Natural killer cell treated with Interleukin-12 subunit alpha and Interleukin-12 subunit beta and Interleukin-15 and Interleukin-18, amount 100 ng/mL, for 72 hours (primary cell): ENCODE data around the gene KDM1B. TPM values are rescaled to one million over a fixed set of nuclear protein-coding genes. Genes with fewer than 3 reads are reported as not detected.

Experiments used
- ATAC-seq, 2 donors: fragments of 150-1000 bp; cut with Tn5 transposase in 1 of 2; sonication (Bioruptor Pico), chemical (Tn5 transposase) in 1 of 2; 2 replicates each; pipeline ENCODE4 v1.10.0; 2021
- DNase-seq: peaks from one replicate; pipeline ENCODE4 v3.0.0; 2022; ENCODE audit warnings: low spot score
- H3K27ac Mint-ChIP-seq, 2 donors: 1 replicate in 1 of 2; 2 replicates in 1 of 2; pipeline ENCODE4 v1.8.0; 2022; ENCODE audit warnings: mixed read lengths in 2 of 2, mild to moderate bottlenecking in 1 of 2, moderate library complexity in 1 of 2
- H3K27me3 Mint-ChIP-seq, 2 donors: 1 replicate in 1 of 2; 2 replicates in 1 of 2; pipeline ENCODE4 v1.8.0; 2022; ENCODE audit warnings: mixed read lengths in 2 of 2
- H3K36me3 Mint-ChIP-seq: one replicate; pipeline ENCODE4 v1.8.0; 2022; ENCODE audit warnings: mixed read lengths
- H3K4me1 Mint-ChIP-seq, 2 donors: 1 replicate in 1 of 2; 2 replicates in 1 of 2; pipeline ENCODE4 v1.8.0; 2022; ENCODE audit warnings: low read depth in 2 of 2, mixed read lengths in 2 of 2, mild to moderate bottlenecking in 1 of 2
- H3K4me3 Mint-ChIP-seq: one replicate; pipeline ENCODE4 v1.8.0; 2022; ENCODE audit warnings: mixed read lengths
- H3K9me3 Mint-ChIP-seq: 2 replicates; pipeline ENCODE4 v1.8.0; 2022; ENCODE audit warnings: mixed read lengths
- total RNA-seq, 2 donors: library from RNA; stranded (reverse); gene quantifications; one replicate each; pipeline ENCODE4 v1.2.3, GENCODE V29; 2022

Gene KDM1B
- total RNA-seq, 2 donors from 2014 or later = 8.1 to 10.6 TPM

DNA sequence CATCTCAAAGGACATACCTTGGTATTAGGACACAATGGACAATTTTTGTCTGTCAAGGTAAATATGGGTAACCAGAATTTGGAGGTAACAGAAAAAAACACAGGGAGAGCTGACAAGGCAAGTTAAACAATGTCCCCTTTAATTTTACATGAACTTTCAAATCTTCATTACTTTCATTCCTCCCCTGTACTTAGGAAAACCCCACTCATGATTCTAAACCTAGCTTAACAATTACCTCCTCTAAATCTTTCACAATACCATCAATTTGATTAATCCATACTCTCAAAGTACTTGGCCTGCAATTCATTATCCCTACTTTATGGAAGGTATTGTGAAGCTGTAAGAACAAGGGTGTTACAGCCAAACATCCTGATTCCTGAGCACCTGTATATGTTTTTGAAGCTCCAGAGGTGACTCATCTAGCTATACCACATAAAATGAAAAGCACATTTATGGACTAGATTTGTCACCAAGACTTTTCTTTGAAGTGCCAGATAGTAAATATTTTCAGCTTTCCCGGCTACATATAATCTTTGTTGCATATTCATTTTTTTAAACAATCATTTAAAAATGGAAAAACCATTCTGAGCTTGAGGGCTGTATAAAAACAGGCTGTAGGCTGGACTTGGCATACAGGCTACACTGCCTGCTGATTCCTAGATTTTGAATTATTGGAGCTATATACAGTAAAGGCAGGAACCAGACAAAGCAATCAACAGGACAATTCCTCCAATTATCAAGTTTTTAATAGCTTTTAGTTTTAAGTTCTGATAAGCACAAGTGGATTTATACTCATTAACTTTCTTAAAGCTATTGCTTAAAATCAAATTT lies 86.2 kb downstream of the KDM1B start:
- ATAC-seq (no peak), DNase-seq (no peak)
- no peaks in the 10 kb centered on the region for H3K27me3 Mint-ChIP-seq
- H3K36me3 Mint-ChIP-seq = peaks cover 31% of the 10 kb centered on the region
- no peaks in the 10 kb centered on the region for H3K9me3 Mint-ChIP-seq
- no peak overlapping the region for H3K27ac Mint-ChIP-seq
- peaks cover 31 to 33% of the 10 kb centered on the region in 2 donors for H3K4me1 Mint-ChIP-seq
- no peak overlapping the region for H3K4me3 Mint-ChIP-seq

DNA sequence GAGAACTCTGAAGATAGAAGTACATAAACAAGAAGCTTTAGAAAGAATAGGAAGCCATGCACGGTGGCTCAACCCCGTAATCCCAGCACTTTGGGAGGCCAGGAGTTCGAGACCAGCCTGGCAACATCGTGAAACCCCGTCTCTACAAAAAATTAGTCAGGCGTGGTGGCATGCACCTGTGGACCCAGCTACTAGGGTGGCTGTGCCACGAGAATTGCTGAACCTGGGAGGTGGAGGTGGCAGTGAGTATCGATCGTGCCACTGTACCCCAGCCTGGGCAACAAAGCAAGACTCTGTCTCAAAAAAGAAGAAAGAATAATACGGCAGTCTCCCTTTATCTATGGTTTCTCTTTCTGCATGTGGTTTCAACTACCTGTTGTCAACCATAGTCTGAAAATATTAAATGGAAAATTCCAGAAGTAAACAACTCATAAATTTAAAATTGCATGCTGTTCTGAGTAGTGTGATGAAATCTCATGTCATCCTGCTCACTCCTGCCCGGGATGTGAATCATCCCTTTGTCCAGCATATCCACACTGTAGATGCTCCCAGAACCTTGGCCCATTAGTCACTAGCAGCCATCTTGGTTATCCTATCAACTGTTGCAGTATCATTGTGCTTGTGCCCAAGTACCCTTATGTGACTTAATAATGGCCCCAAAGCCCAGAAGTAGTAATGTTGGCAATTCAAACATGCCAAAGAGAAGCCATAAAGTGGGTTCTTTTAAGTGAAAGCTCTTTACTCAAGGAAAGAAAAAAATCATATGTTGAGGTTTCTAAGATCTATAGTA lies 87.0 kb downstream of the KDM1B start:
- H3K4me3 Mint-ChIP-seq = no peak overlapping the region
- peaks cover 31% of the 10 kb centered on the region for H3K36me3 Mint-ChIP-seq
- H3K27ac Mint-ChIP-seq = no peak overlapping the region
- ATAC-seq = no peak
- no peak for DNase-seq
- H3K9me3 Mint-ChIP-seq = no peaks in the 10 kb centered on the region
- H3K4me1 Mint-ChIP-seq = peaks cover 31 to 33% of the 10 kb centered on the region in 2 donors
- H3K27me3 Mint-ChIP-seq = no peaks in the 10 kb centered on the region

GRCh38 chr6:18243302-18243893 lies 88.2 kb downstream of the KDM1B start:
- no peak for DNase-seq
- H3K27me3 Mint-ChIP-seq = no peaks in the 10 kb centered on the region
- H3K36me3 Mint-ChIP-seq = peaks cover 31% of the 10 kb centered on the region
- no peak for ATAC-seq
- H3K9me3 Mint-ChIP-seq = no peaks in the 10 kb centered on the region
- H3K4me3 Mint-ChIP-seq = no peak overlapping the region
- peaks cover 31 to 33% of the 10 kb centered on the region in 2 donors for H3K4me1 Mint-ChIP-seq
- H3K27ac Mint-ChIP-seq = no peak overlapping the region

DNA sequence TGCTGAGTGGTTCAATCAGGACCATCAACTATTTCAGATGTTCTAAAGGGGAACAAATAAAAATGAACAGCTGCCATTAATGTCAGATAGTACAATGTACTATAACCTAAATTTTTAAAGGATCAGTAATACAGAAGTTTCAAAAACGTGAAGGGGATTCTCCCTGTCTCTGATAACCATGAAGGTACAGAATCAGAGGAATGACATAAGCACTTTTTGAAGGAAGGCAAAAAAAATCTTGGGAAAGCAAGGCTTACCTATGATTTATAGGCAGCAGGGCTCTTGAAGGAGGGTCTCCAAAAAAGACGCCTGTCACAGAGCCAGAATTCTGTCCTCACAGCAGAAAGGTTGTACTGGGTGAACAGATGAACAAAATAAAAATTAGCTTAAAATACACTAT lies 89.0 kb downstream of the KDM1B start:
- ATAC-seq (no peak), DNase-seq (no peak)
- no peak overlapping the region for H3K4me3 Mint-ChIP-seq
- no peaks in the 10 kb centered on the region for H3K27me3 Mint-ChIP-seq
- peaks cover 39% of the 10 kb centered on the region for H3K36me3 Mint-ChIP-seq
- no peak overlapping the region for H3K27ac Mint-ChIP-seq
- no peaks in the 10 kb centered on the region for H3K9me3 Mint-ChIP-seq
- peaks cover 35% of the 10 kb centered on the region in 2 donors for H3K4me1 Mint-ChIP-seq

DNA sequence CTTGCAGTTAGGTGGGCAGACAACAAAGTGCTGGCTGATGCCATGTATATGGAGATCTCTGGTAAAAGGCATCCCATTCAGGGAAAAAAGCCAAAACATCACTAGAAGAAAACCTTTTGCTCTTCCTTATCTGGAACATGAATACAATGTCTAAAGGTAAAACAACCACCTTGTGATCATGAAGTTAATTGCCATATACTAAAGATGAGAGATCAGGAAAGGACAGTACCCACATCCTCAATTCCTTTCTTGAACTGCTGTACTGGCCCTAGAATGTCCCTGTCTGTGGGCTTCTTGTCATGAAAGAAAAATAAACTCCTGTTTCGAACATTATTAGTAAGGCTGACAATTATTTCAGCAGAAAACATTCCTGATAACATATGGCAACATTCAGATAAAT lies 89.9 kb downstream of the KDM1B start:
- ATAC-seq (no peak), DNase-seq (no peak)
- Mint-ChIP-seq H3K4me1 (peaks cover 39 to 41% of the 10 kb centered on the region in 2 donors), H3K27me3 (no peaks in the 10 kb centered on the region), H3K9me3 (no peaks in the 10 kb centered on the region), H3K4me3 (no peak overlapping the region), H3K36me3 (peaks cover 45% of the 10 kb centered on the region), H3K27ac (peak overlapping the region; percentile 48 to 80)

DNA sequence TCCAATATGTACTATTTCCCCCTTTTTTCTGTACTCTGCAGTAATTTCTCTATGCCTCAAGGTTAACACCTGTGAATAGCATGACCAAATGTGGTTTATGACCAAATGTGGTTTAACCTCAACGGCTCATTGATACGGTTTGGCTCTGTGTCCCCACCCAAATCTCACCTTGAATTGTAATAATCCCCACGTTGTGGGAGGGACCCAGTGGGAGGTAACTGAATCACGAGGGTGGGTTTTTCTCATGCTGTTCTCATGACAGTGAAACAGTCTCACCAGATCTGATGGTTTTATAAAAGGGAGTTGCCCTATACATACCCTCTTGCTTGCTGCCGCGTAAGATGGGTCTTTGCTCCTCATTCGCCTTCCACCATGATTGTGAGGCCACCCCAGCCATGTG lies 90.4 kb downstream of the KDM1B start:
- no peaks in the 10 kb centered on the region for H3K9me3 Mint-ChIP-seq
- H3K36me3 Mint-ChIP-seq = peaks cover 45% of the 10 kb centered on the region
- peak overlapping the region; percentile 48 to 80 for H3K27ac Mint-ChIP-seq
- ATAC-seq = peak; percentile 67 to 78
- no peaks in the 10 kb centered on the region for H3K27me3 Mint-ChIP-seq
- H3K4me1 Mint-ChIP-seq = peaks cover 39 to 41% of the 10 kb centered on the region in 2 donors
- DNase-seq = no peak
- no peak overlapping the region for H3K4me3 Mint-ChIP-seq

DNA sequence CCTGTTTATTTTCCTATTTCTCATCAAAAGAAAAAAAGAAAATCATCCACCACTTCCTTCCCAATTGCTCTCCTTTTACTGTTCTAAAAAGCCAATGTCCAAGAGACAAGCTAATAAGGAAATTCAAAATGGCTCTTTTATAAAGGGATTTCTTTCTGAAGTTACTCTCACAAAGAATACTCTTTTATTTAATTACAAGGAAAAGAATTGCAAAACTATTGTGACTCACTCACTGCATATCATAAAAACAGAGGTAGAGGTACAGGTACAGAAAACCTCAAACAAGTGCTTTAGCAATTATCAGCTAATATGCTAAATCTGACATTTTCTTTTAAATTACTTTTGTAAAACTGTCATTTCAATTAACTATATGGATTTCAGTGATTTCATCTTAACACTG lies 91.0 kb downstream of the KDM1B start:
- Mint-ChIP-seq H3K27ac (peak overlapping the region; percentile 48 to 80), H3K4me3 (no peak overlapping the region), H3K9me3 (no peaks in the 10 kb centered on the region), H3K4me1 (peaks cover 35 to 41% of the 10 kb centered on the region in 2 donors), H3K36me3 (peaks cover 45% of the 10 kb centered on the region), H3K27me3 (no peaks in the 10 kb centered on the region)
- DNase-seq = no peak
- no peak for ATAC-seq

GRCh38 chr6:18247002-18247401 lies 91.8 kb downstream of the KDM1B start:
- H3K36me3 Mint-ChIP-seq = peaks cover 53% of the 10 kb centered on the region
- H3K9me3 Mint-ChIP-seq = no peaks in the 10 kb centered on the region
- H3K4me1 Mint-ChIP-seq = peaks cover 40 to 49% of the 10 kb centered on the region in 2 donors

DNA sequence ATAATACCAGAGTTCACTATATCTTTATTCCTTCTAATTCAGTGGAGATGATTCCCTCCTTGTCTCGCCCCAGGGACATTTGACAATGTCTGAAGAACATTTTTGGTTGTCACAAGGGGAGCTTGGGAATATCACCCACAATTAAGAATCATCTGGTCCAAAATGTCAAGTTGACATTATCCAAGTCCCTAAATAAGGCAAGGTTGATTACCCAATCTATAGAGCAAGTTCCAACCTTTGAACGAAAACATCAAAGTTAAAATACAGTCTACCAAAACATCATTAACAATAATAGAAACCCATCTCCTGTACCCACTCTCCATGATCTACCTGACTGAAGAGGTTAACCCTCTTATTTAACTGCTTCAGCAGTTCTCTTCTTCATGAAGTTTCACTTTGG lies 93.5 kb downstream of the KDM1B start:
- no peaks in the 10 kb centered on the region for H3K27me3 Mint-ChIP-seq
- H3K4me1 Mint-ChIP-seq = peaks cover 29 to 35% of the 10 kb centered on the region in 2 donors
- no peak overlapping the region for H3K4me3 Mint-ChIP-seq
- peaks cover 48% of the 10 kb centered on the region for H3K36me3 Mint-ChIP-seq
- no peaks in the 10 kb centered on the region for H3K9me3 Mint-ChIP-seq
- H3K27ac Mint-ChIP-seq = no peak overlapping the region
- DNase-seq = no peak
- no peak for ATAC-seq

More at GRCh38 chr6:18247002-18247401, 91.8 kb downstream of the KDM1B start:
- ATAC-seq = no peak
- DNase-seq = no peak
- no peak overlapping the region for H3K27ac Mint-ChIP-seq
- no peaks in the 10 kb centered on the region for H3K27me3 Mint-ChIP-seq
- H3K4me3 Mint-ChIP-seq = no peak overlapping the region

DNA sequence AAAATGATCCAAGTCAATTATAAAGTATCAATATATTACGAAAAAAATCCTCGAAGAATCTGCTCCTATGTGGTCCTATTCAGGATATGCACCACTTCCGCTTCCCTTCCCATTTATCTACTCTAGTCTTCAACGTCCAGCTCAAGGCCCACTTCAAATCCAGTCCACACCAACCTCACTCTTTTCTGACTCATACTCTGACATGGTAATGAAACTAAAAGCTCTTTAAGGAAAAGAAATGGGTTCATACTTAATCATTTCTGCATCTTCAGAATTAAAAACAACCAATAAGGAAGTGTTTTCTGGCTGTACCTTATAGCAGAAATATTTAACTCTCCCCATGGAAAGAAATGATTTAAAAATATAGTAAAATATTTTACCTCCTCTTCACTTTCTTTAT lies 94.0 kb downstream of the KDM1B start:
- Mint-ChIP-seq H3K27ac (no peak overlapping the region), H3K27me3 (no peaks in the 10 kb centered on the region), H3K36me3 (peaks cover 45% of the 10 kb centered on the region), H3K4me3 (no peak overlapping the region), H3K9me3 (no peaks in the 10 kb centered on the region), H3K4me1 (peaks cover 29 to 33% of the 10 kb centered on the region in 2 donors)
- DNase-seq (no peak), ATAC-seq (no peak)

DNA sequence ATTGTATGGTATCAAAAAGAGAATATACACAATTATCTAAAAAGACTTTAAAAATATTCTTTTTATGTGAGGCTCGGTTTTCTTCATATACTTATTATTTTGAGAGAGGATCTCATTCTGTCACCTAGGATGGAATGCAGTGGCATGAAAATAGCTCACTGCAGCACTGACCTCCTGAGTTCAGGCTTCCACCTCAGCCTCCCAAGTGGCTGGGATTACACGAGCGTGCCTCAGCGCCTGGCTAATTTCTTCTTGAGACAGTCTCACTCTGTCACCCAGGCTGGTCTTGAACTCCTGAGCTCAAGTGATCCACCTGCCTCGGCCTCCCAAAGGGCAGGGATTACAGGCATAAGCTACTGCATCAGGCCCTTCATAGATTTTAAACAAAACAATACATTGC lies 98.4 kb downstream of the KDM1B start:
- Mint-ChIP-seq H3K4me1 (peaks cover 26% of the 10 kb centered on the region in 2 donors), H3K36me3 (peaks cover 43% of the 10 kb centered on the region), H3K4me3 (no peak overlapping the region), H3K27me3 (no peaks in the 10 kb centered on the region), H3K9me3 (no peaks in the 10 kb centered on the region), H3K27ac (no peak overlapping the region)
- ATAC-seq = no peak
- no peak for DNase-seq

GRCh38 chr6:18254793-18255192 lies 99.6 kb downstream of the KDM1B start:
- peak overlapping the region in 1 of 2 donors; percentile 35 for H3K27ac Mint-ChIP-seq
- no peaks in the 10 kb centered on the region for H3K27me3 Mint-ChIP-seq
- no peak for ATAC-seq
- H3K9me3 Mint-ChIP-seq = no peaks in the 10 kb centered on the region
- peaks cover 22 to 24% of the 10 kb centered on the region in 2 donors for H3K4me1 Mint-ChIP-seq
- no peak overlapping the region for H3K4me3 Mint-ChIP-seq
- DNase-seq = no peak
- H3K36me3 Mint-ChIP-seq = peaks cover 32% of the 10 kb centered on the region

DNA sequence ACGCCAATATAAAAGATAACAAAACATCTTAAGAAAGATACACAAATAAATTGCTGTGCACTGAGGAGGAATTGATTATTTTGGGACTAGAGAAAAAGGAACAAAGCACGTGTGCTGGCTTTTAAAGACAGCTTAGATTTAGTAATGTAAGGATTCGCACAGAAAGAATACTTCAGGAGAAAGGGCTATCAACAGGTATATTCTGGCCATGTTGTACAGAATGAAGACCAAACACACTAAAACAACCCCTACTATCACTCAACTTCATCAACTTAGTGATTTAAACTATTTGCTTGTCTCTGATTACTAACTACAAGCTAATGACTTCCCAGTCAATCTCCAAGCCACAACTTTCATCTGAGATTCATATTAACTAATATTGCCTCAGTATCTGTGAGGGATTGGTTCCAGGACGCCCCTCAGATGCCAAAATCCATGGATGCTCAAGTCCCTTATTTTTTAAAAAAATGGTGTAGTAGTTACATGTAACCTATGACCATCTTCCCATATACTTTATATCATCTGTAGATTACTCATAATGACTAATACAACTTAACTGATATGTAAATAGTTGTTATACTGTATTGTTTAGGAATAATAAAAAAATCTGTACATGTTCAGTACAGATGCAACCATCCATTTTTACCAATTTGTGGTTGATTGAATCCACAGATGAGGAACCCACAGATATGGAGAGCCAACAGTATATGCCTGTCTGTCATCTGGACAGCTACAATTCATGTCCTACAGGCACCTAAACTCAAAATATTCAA lies 104.6 kb downstream of the KDM1B start:
- Mint-ChIP-seq H3K36me3 (peaks cover 27% of the 10 kb centered on the region), H3K27me3 (no peaks in the 10 kb centered on the region), H3K9me3 (no peaks in the 10 kb centered on the region), H3K27ac (peak overlapping the region; percentile 97 to 98), H3K4me3 (peak overlapping the region; percentile 99), H3K4me1 (peaks cover 45 to 51% of the 10 kb centered on the region in 2 donors)
- no peak for ATAC-seq
- no peak for DNase-seq
